Mesenchymal stem cell (in vitro differentiated cells and primary cell): ENCODE measurements around the gene PGS1.

Source experiments
- DNase-seq: peaks from one replicate; pipeline ENCODE4 v3.0.0-alpha.2; 2013
- H2AFZ ChIP-seq: one replicate; pipeline ENCODE4 v1.6.1; 2013; ENCODE audit warnings: low read depth, mild to moderate bottlenecking, control low read depth, inconsistent platforms, low read length, moderate library complexity
- H2AK5ac ChIP-seq: 2 replicates; pipeline ENCODE4 v1.6.1; 2013; ENCODE audit warnings: low read length, moderate library complexity, mild to moderate bottlenecking, inconsistent platforms; ENCODE audit not compliant: severe bottlenecking
- H2BK120ac ChIP-seq: one replicate; pipeline ENCODE4 v1.6.1; 2013; ENCODE audit warnings: low read depth, mild to moderate bottlenecking, inconsistent platforms, low read length, moderate library complexity
- H2BK12ac ChIP-seq, 2 experiments: one replicate each; pipeline ENCODE4 v1.6.1; 2013; ENCODE audit warnings: inconsistent platforms in 2 of 2, low read length in 2 of 2, mild to moderate bottlenecking in 2 of 2, moderate library complexity in 2 of 2, control low read depth in 1 of 2
- H2BK15ac ChIP-seq: one replicate; pipeline ENCODE4 v1.6.1; 2013; ENCODE audit warnings: mild to moderate bottlenecking, low read depth, inconsistent platforms; ENCODE audit not compliant: poor library complexity, severe bottlenecking
- H2BK5ac ChIP-seq: 2 replicates; pipeline ENCODE4 v1.6.1; 2013; ENCODE audit warnings: low read depth, mild to moderate bottlenecking, low read length, control low read depth, inconsistent platforms; ENCODE audit not compliant: poor library complexity, severe bottlenecking
- H3K14ac ChIP-seq, 2 experiments: one replicate each; pipeline ENCODE4 v1.6.1; 2013; ENCODE audit warnings: inconsistent platforms in 2 of 2, low read length in 2 of 2, control low read depth in 1 of 2, mild to moderate bottlenecking in 1 of 2, moderate library complexity in 1 of 2
- H3K18ac ChIP-seq, 2 experiments: one replicate each; pipeline ENCODE4 v1.6.1; 2013; ENCODE audit warnings: inconsistent platforms in 2 of 2, low read length in 2 of 2, control low read depth in 1 of 2, low read depth in 1 of 2, mild to moderate bottlenecking in 1 of 2
- H3K23ac ChIP-seq, 2 experiments: one replicate each; pipeline ENCODE4 v1.6.1; 2013; ENCODE audit warnings: inconsistent platforms in 2 of 2, low read length in 2 of 2, mild to moderate bottlenecking in 2 of 2, moderate library complexity in 2 of 2, control low read depth in 1 of 2
- H3K27ac ChIP-seq: 2 replicates; pipeline ENCODE4 v1.5.1; 2013; ENCODE audit warnings: mild to moderate bottlenecking, moderate library complexity, low read length, control low read depth, inconsistent platforms; ENCODE audit not compliant: poor library complexity, severe bottlenecking
- H3K27me3 ChIP-seq, 2 experiments: 2 replicates each; pipeline versions ENCODE4 v1.6.1 to v1.7.0; 2013; ENCODE audit warnings: low read length in 2 of 2, mild to moderate bottlenecking in 2 of 2, moderate library complexity in 2 of 2, control low read depth in 1 of 2, inconsistent platforms in 1 of 2; ENCODE audit not compliant: control insufficient read depth in 1 of 2, insufficient read depth in 1 of 2
- H3K36me3 ChIP-seq, 2 experiments: 2 replicates each; pipeline versions ENCODE4 v1.6.1 to v1.7.0; 2013; ENCODE audit warnings: low read length in 2 of 2, control low read depth in 1 of 2, inconsistent platforms in 1 of 2, low read depth in 1 of 2, mild to moderate bottlenecking in 1 of 2; ENCODE audit not compliant: insufficient read depth in 2 of 2, control insufficient read depth in 1 of 2
- H3K4ac ChIP-seq, 2 experiments: one replicate each; pipeline ENCODE4 v1.6.1; 2013; ENCODE audit warnings: inconsistent platforms in 2 of 2, low read length in 2 of 2, mild to moderate bottlenecking in 2 of 2, moderate library complexity in 2 of 2, control low read depth in 1 of 2, low read depth in 1 of 2
- H3K4me1 ChIP-seq: 2 replicates; pipeline ENCODE4 v1.6.1; 2013; ENCODE audit warnings: low read depth, low read length, control low read depth; ENCODE audit not compliant: control insufficient read depth, insufficient read depth
- H3K4me2 ChIP-seq: 2 replicates; pipeline ENCODE4 v1.6.1; 2013; ENCODE audit warnings: low read length, mild to moderate bottlenecking, inconsistent platforms; ENCODE audit not compliant: poor library complexity, severe bottlenecking
- H3K4me3 ChIP-seq, 2 experiments: 2 replicates each; pipeline versions ENCODE4 v1.5.1 to v1.7.0; 2013; ENCODE audit warnings: low read length in 2 of 2, mild to moderate bottlenecking in 2 of 2, control low read depth in 1 of 2, low read depth in 1 of 2; ENCODE audit not compliant: insufficient read depth in 1 of 2
- H3K79me1 ChIP-seq: replicated peaks from 2 replicates; pipeline ENCODE4 v1.6.1; 2013; ENCODE audit warnings: mild to moderate bottlenecking, control low read depth, low read length, inconsistent platforms; ENCODE audit not compliant: poor library complexity, severe bottlenecking
- H3K9ac ChIP-seq: 2 replicates; pipeline ENCODE4 v1.7.0; 2013; ENCODE audit warnings: mild to moderate bottlenecking, low read length, moderate library complexity
- H3K9me3 ChIP-seq: 2 replicates; pipeline ENCODE4 v1.7.0; 2013; ENCODE audit warnings: mild to moderate bottlenecking, low read length; ENCODE audit not compliant: control insufficient read depth
- H4K8ac ChIP-seq: one replicate; pipeline ENCODE4 v1.6.1; 2013; ENCODE audit warnings: inconsistent platforms, mild to moderate bottlenecking, low read length, moderate library complexity
- H4K91ac ChIP-seq: one replicate; pipeline ENCODE4 v1.6.1; 2013; ENCODE audit warnings: mild to moderate bottlenecking, low read length, inconsistent platforms
- WGBS: methylation state at CpG from one replicate; pipeline ENCODE4 v1.1.7; 2013; ENCODE audit warnings: mixed read lengths; 5-methylcytosine and 5-hydroxymethylcytosine counted together

PGS1 gene

DNA sequence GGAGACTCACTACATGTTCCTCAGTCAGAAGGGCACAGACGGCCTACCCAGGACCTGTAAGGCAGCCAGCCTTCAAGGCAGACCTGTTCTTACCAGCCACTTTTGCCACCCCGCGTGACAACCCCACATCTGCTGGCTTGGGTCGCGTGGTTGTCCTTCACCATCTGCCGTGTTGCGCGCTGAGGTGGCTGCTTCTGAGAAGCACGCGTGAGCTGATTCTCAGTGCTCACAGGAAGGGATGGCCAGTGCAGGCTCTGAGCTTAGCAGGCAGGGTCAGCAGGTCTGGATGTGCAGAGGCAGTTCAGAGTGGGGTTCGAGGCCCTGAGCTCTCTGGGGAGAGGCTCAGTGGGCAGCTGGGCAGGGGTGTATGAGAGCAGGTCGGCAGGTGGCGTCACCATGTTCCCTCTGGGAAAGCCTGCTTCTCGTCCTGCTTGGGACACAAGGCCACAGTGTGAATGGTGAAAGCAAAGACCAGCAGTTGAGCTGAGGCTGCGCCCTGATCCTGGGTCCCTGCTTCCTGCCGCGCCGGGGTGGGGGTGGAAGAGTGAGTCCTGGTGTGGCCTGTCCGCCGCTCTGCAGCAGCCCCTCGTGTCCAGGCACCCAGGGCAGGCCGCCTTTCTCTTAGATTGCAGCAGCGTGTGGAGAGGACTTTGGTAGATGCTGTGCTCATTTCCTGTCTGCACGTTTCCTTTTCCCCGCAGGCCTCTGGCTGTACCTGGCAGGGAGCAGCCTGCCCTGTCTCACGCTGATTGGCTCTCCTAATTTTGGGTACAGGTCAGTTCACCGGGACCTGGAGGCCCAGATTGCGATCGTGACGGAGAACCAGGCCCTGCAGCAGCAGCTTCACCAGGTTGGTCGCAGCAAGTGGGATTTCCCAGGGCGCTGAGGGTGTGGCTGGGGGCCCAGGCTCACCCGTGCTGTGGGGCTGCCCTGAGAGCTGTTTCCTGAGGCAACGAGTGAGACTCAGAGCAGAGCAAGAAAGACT, 36.0 kb downstream of the PGS1 start:
- H4K91ac ChIP-seq = peak overlapping the region; percentile 91
- no peaks in the 10 kb centered on the region for H3K27me3 ChIP-seq
- peak overlapping the region; percentile 11 for H2BK120ac ChIP-seq
- no peak overlapping the region for H3K4me2 ChIP-seq
- no peak overlapping the region for H3K4me3 ChIP-seq
- no peak overlapping the region for H2AFZ ChIP-seq
- 84% methylated on average over 34 of the region's 34 CpGs for WGBS
- H3K4ac ChIP-seq = peak overlapping the region; percentile 57 to 67
- DNase-seq = no peak
- H3K4me1 ChIP-seq = peaks cover 49% of the 10 kb centered on the region
- peak overlapping the region; percentile 59 for H4K8ac ChIP-seq
- H3K23ac ChIP-seq = peak overlapping the region in 1 of 2 experiments; percentile 28
- peak overlapping the region; percentile 58 to 81 for H3K18ac ChIP-seq
- H2BK12ac ChIP-seq = peak overlapping the region; percentile 33 to 91
- H2BK15ac ChIP-seq = peak overlapping the region; percentile 45
- H3K14ac ChIP-seq = peak overlapping the region in 1 of 2 experiments; percentile 38
- H3K27ac ChIP-seq = no peak overlapping the region
- peak overlapping the region; percentile 82 for H2AK5ac ChIP-seq
- H3K9me3 ChIP-seq = no peaks in the 10 kb centered on the region
- no peak overlapping the region for H3K9ac ChIP-seq
- peaks cover 11% of the 10 kb centered on the region for H3K79me1 ChIP-seq
- no peak overlapping the region for H2BK5ac ChIP-seq
- H3K36me3 ChIP-seq = peaks cover 53 to 64% of the 10 kb centered on the region in 2 experiments

DNA sequence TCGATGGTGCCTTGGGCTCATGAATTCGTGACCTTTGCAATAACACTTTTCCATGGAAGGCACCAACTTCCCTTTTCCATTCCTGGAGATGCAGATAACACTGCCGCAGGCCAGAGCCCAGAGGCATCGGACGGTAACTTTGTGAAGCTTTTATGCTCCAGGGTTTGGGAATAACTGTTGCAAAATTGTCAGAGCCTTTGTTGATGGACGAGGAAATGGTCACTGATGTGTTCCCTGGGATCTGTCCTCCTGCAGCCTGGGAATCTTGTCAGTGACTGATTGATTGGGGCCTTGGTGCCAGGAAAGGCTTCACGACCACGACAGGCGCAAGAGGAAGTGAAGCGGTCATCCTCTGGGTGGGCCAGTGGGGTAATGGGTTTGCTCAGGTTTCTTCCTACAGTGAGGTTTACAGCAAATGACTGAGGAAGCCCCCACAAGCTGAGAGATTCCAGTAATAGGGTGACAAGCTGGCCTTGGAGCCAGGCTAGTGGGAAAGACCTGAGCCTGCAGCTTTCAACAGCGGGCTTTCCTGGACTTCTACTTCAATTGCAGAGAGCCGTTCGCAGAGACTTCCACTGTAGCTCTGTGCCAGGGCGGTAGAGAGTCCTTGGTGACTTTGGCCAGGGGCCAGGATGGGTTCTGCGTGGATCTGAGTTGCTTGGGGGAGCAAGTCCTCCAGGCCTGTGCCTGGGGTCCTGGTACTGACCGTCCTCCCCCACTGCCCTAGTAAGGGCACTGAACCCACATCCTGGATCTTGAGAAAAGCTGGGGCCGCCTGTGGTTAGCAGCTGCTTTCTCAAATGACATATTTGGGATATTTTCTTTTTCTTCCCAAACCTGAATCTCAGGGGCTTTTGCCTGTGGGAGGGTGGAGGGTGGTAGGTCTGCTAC, 37.6 kb downstream of the PGS1 start:
- Histone ChIP-seq H2AFZ (no peak overlapping the region), H3K27me3 (no peaks in the 10 kb centered on the region), H3K27ac (peak overlapping the region; percentile 91), H3K36me3 (peaks cover 62 to 78% of the 10 kb centered on the region in 2 experiments), H3K9ac (peak overlapping the region; percentile 43), H3K4me3 (no peak overlapping the region), H2AK5ac (peak overlapping the region; percentile 65), H3K79me1 (peaks cover 19% of the 10 kb centered on the region), H3K4me1 (peaks cover 50% of the 10 kb centered on the region), H2BK15ac (peak overlapping the region; percentile 38), H3K9me3 (no peaks in the 10 kb centered on the region), H3K4me2 (no peak overlapping the region), H2BK5ac (peak overlapping the region; percentile 4), H3K23ac (peak overlapping the region in 1 of 2 experiments; percentile 59), H2BK12ac (peak overlapping the region; percentile 4 to 66), H2BK120ac (peak overlapping the region; percentile 91), H4K8ac (peak overlapping the region; percentile 30), H3K14ac (peak overlapping the region in 1 of 2 experiments; percentile 63), H4K91ac (peak overlapping the region; percentile 74), H3K4ac (peak overlapping the region; percentile 19 to 88), H3K18ac (peak overlapping the region; percentile 85 to 89)
- 45% methylated on average over 16 of the region's 17 CpGs for WGBS
- peak; percentile 70 for DNase-seq

DNA sequence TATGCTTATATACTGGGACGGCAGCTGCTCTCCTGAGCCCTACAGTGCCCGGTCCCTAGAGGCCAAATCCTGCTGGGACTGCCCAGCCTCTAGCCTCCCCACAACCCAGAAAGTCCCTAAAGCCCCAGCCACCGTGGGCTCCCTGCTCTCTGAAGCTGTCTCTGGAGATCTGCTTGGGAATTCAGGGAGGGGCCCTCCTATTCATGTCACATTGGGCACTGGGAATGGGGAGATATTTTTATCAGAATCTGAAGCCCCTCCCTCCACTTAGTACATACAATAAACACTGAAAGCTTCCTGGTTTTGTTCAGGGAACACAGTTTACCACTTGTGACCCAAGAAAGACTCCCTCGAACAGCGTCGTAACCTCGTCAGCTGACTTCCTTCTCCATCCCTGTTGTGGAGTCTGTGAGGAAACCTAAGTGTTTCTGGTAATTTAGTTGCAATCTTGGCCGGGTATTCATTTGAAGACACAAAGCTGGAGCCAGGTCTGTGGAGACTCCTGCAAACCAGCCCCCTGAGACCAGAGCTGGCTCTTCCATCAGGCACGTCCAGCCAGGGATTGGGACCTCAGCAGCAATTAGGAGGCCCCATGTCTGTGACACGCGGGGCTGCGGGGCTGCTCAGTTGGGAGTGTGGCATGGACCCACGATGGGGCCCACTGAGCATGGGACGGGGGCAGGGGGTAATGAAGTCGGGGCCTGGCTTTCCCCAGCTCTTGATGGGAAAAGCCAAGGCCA, 38.5 kb downstream of the PGS1 start:
- H3K14ac ChIP-seq = peak overlapping the region in 1 of 2 experiments; percentile 95
- peak overlapping the region; percentile 96 for H4K8ac ChIP-seq
- peak overlapping the region; percentile 94 to 100 for H2BK12ac ChIP-seq
- H3K4me1 ChIP-seq = peaks cover 56% of the 10 kb centered on the region
- H2AFZ ChIP-seq = no peak overlapping the region
- peak overlapping the region; percentile 84 for H2BK5ac ChIP-seq
- WGBS = 47% methylated on average over 14 of the region's 15 CpGs
- no peak overlapping the region for H3K4me3 ChIP-seq
- no peak overlapping the region for H3K4me2 ChIP-seq
- peaks cover 22% of the 10 kb centered on the region for H3K79me1 ChIP-seq
- H3K9ac ChIP-seq = peak overlapping the region; percentile 43
- H3K27me3 ChIP-seq = no peaks in the 10 kb centered on the region
- no peaks in the 10 kb centered on the region for H3K9me3 ChIP-seq
- peak overlapping the region; percentile 59 for H2AK5ac ChIP-seq
- peak overlapping the region; percentile 92 for H2BK120ac ChIP-seq
- H2BK15ac ChIP-seq = peak overlapping the region; percentile 92
- peak overlapping the region; percentile 98 to 100 for H3K18ac ChIP-seq
- peak overlapping the region; percentile 99 for H4K91ac ChIP-seq
- DNase-seq = peak; percentile 95
- no peak overlapping the region for H3K23ac ChIP-seq
- H3K36me3 ChIP-seq = peaks cover 59 to 81% of the 10 kb centered on the region in 2 experiments
- H3K4ac ChIP-seq = peak overlapping the region; percentile 57 to 99
- peak overlapping the region; percentile 91 for H3K27ac ChIP-seq
